Pulmonary artery endothelial cell (primary cell): ENCODE measurements around the gene VIPR2. TPM values are rescaled to one million over a fixed set of nuclear protein-coding genes. Genes with fewer than 3 reads are reported as not detected.
"Not testable (repeated sequence)": the region's sequence is repeated elsewhere in the genome, so short reads cannot be mapped to it uniquely, and the experiment has no call there.

Source experiments
- DNase-seq: peaks from one replicate; pipeline ENCODE4 v3.0.0-alpha.2; 2011; ENCODE audit warnings: low read depth, low spot score
- total RNA-seq: library from RNA; depleted of rRNA; stranded (reverse); fragments of >200 nt; gene quantifications from 2 replicates; pipeline ENCODE4 v1.2.3, GENCODE V29; 2014

VIPR2 gene
- not detected in 2 replicates for total RNA-seq

- DNase-seq, result no peak
Observed at GRCh38 chr7:159144758-159145489, at the start of gene VIPR2. Gene VIPR2, minus strand, starts transcription at chr7:159144867. Its CDS starts 96 bp downstream, at chr7:159144771.

- DNase-seq, result no peak
Observed at GRCh38 chr7:159193543-159194090, 49.0 kb upstream of the VIPR2 start.

GRCh38 chr7:159192725-159193453 is 48.2 kb upstream of the VIPR2 start:
- DNase-seq, result no peak

- no peak for DNase-seq
Observed at GRCh38 chr7:159192013-159192412, 47.3 kb upstream of the VIPR2 start.

- no peak for DNase-seq
Observed at GRCh38 chr7:159191236-159191635, 46.6 kb upstream of the VIPR2 start.

GRCh38 chr7:159188011-159188410 is 43.3 kb upstream of the VIPR2 start:
- no peak for DNase-seq

GRCh38 chr7:159179241-159179640 is 34.6 kb upstream of the VIPR2 start:
- DNase-seq, result no peak

- DNase-seq, result no peak
Observed at GRCh38 chr7:159177284-159177953, 32.8 kb upstream of the VIPR2 start.

GRCh38 chr7:159175792-159176191 is 31.1 kb upstream of the VIPR2 start:
- DNase-seq, result no peak

GRCh38 chr7:159175100-159175499 is 30.4 kb upstream of the VIPR2 start:
- DNase-seq, result not testable (repeated sequence)

- DNase-seq, result no peak
Observed at GRCh38 chr7:159172400-159172799, 27.7 kb upstream of the VIPR2 start.

GRCh38 chr7:159169391-159169790 is 24.7 kb upstream of the VIPR2 start:
- DNase-seq, result no peak

- no peak for DNase-seq
Observed at GRCh38 chr7:159167139-159167538, 22.5 kb upstream of the VIPR2 start.

- DNase-seq, result no peak
Observed at GRCh38 chr7:159166530-159166929, 21.9 kb upstream of the VIPR2 start.

- no peak for DNase-seq
Observed at GRCh38 chr7:159165352-159165751, 20.7 kb upstream of the VIPR2 start.

- DNase-seq, result not testable (repeated sequence)
Observed at GRCh38 chr7:159163703-159164301, 19.1 kb upstream of the VIPR2 start.

- DNase-seq, result not testable (repeated sequence)
Observed at GRCh38 chr7:159162050-159162626, 17.5 kb upstream of the VIPR2 start.

GRCh38 chr7:159160450-159160849 is 15.8 kb upstream of the VIPR2 start:
- no peak for DNase-seq

- DNase-seq, result no peak
Observed at GRCh38 chr7:159159731-159160130, 15.1 kb upstream of the VIPR2 start.

- no peak for DNase-seq
Observed at GRCh38 chr7:159158888-159159405, 14.3 kb upstream of the VIPR2 start.
